Smooth muscle cell of bladder (primary cell): ENCODE measurements around the gene CALCA. TPM values are rescaled to one million over a fixed set of nuclear protein-coding genes. Genes with fewer than 3 reads are reported as not detected.

Experiments used
- total RNA-seq: library from RNA; depleted of rRNA; stranded (reverse); fragments of >200 nt; gene quantifications from 2 replicates; pipeline ENCODE4 v1.2.3, GENCODE V29; 2014

CALCA gene, protein sequence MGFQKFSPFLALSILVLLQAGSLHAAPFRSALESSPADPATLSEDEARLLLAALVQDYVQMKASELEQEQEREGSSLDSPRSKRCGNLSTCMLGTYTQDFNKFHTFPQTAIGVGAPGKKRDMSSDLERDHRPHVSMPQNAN
- total RNA-seq: not detected in 2 replicates

GRCh38 chr11:14971865-14972580, at the start of gene CALCA:
CALCA (minus strand) TSS chr11:14972351; CDS start chr11:14971192, 1,159 bp downstream.

Other genes with a start within 250 kb of the CALCA start
- gene CYP2R1, start 80.1 kb downstream of the CALCA start, total RNA-seq: 3.7 and 6.4 TPM in 2 replicates
- under 0.01 TPM in 1 of 2 replicates, not detected in the other for gene CALCB, start 101.2 kb upstream of the CALCA start, total RNA-seq
- under 0.01 TPM in 1 of 2 replicates, not detected in the other for gene INSC, start 142.6 kb upstream of the CALCA start, total RNA-seq